ENCODE data around the gene PLXNA2.

PLXNA2 gene

DNA sequence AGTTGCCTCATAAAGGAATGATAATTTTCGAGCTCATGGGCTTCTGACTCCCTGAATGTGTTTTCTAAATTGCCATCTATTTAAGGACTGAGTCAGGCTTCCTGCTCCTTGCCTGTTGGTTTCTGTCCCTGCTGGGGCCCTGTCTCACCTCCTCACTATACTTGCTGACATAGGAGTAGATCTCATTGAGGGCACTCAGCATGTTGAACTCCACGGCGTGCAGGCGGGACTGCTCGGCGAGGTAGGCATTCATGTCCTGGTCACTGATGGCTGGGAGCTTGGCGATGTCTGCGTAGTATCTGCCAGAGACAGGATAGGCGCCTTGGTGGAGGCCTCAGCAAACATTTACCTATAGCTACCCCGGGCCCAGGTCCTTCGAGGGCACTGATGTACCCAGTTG is 216.3 kb downstream of the PLXNA2 start:
- no peak overlapping the region for H3K4me3 Mint-ChIP-seq
- DNase-seq (ENCODE audit: low spot score), result no peak
- H3K27ac Mint-ChIP-seq, result no peak overlapping the region
- no peaks in the 10 kb centered on the region for H3K4me1 Mint-ChIP-seq (ENCODE audit: low read depth)
- H3K27me3 Mint-ChIP-seq (ENCODE audit: low read depth), result peaks cover 4% of the 10 kb centered on the region
- H3K9me3 Mint-ChIP-seq, result no peaks in the 10 kb centered on the region
- no peaks in the 10 kb centered on the region for H3K36me3 Mint-ChIP-seq (ENCODE audit: low read depth)

DNA sequence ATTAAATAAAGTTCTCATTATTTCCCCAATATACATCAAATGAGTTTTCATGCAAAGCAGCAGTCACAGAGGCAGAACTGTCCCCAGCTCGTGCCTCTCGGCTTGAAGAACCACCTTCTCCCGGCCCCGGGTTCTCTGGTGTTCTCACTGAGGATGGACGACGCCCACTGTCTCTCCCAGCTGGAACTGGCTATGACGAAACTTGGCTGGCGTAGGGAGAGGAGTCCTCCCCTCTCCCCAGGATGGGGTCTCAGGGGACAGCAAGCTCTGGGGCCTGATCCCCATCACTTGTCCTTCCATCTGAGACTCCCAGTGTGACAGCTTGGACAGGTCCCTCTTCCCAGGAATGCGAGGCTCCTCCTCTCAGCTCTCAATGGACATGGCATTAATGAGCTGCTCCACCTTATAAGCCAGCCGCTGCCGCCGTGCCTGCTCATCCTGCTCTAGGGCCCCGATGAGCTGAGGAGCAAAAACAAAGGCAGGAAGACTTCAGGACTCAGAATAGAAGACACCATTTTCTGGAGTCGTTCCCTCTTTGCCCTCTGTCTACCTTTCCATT is 217.2 kb downstream of the PLXNA2 start:
- Mint-ChIP-seq H3K4me1 (ENCODE audit: low read depth) (no peaks in the 10 kb centered on the region), H3K27me3 (ENCODE audit: low read depth) (peaks cover 8% of the 10 kb centered on the region), H3K27ac (no peak overlapping the region), H3K36me3 (ENCODE audit: low read depth) (no peaks in the 10 kb centered on the region), H3K9me3 (no peaks in the 10 kb centered on the region), H3K4me3 (no peak overlapping the region)
- DNase-seq (ENCODE audit: low spot score), result no peak

DNA sequence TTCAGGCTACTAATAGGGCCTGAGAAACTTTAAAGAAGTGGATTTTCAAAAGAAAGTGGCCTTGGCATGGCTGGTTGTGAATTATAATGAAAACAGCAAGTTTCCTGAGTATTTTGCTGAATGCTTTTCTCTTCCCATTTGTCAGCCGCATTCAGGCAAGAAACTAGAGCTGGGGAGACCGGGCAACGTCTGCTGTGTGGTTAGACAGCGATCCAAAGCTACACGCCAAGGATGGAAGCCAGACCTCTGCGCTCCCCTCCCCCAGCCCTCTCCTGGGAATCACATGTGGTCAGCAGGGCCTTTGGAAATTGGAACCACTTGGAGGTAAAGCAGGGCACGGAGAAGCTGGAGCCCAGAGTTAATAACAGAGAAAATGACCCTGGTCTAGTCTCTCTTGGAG is 219.2 kb downstream of the PLXNA2 start:
- DNase-seq (ENCODE audit: low spot score), result no peak
- H3K36me3 Mint-ChIP-seq (ENCODE audit: low read depth), result no peaks in the 10 kb centered on the region
- H3K4me3 Mint-ChIP-seq, result no peak overlapping the region

DNA sequence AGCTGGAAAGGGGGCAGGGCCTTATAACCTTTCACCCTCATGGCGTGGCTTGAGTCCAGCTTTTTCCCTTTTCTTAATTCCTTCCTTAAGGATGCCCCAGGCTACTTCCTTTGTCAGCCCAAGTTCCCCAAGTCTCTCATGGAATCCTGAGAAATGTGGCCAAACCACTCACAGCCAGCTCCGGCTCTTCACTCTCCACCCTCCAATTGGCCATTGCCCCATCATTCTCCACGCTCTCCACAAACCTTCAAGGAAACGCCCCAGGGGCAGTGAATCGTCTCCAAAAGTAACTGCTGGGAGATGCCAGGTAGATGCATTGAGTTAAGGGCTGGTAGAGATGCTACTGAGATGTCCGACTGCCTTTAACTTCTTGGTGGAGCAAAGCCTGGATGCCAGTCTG is 219.8 kb downstream of the PLXNA2 start:
- Mint-ChIP-seq H3K4me1 (ENCODE audit: low read depth) (no peaks in the 10 kb centered on the region), H3K27ac (no peak overlapping the region), H3K36me3 (ENCODE audit: low read depth) (no peaks in the 10 kb centered on the region), H3K9me3 (no peaks in the 10 kb centered on the region), H3K4me3 (no peak overlapping the region), H3K27me3 (ENCODE audit: low read depth) (peaks cover 10% of the 10 kb centered on the region)
- no peak for DNase-seq (ENCODE audit: low spot score)

More for the DNA sequence above, 219.2 kb downstream of the PLXNA2 start:
- Mint-ChIP-seq H3K27ac (no peak overlapping the region), H3K4me1 (ENCODE audit: low read depth) (no peaks in the 10 kb centered on the region), H3K9me3 (no peaks in the 10 kb centered on the region), H3K27me3 (ENCODE audit: low read depth) (peaks cover 10% of the 10 kb centered on the region)

DNA sequence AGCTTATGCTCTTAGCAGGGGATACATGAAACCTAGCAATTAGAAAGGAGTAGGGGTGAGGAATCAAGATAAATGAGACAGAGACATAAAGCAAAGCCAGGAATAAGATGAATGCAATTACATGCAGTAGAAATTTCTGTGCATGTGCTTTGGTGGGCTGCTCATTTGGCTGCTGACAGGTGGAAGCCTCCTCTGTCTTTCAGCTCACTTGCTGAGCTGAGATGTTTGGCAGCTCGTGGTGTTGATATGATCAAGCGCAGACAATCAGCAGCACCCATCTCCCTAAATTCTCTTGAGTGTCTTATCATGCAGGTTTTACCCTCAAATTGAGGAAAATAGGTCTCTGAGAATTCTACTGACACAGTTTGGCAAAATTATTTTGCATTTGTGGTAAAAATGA is 224.9 kb downstream of the PLXNA2 start:
- no peak for DNase-seq (ENCODE audit: low spot score)
- Mint-ChIP-seq H3K9me3 (no peaks in the 10 kb centered on the region), H3K4me3 (no peak overlapping the region), H3K27me3 (ENCODE audit: low read depth) (peaks cover 11% of the 10 kb centered on the region), H3K27ac (no peak overlapping the region), H3K4me1 (ENCODE audit: low read depth) (no peaks in the 10 kb centered on the region), H3K36me3 (ENCODE audit: low read depth) (no peaks in the 10 kb centered on the region)

DNA sequence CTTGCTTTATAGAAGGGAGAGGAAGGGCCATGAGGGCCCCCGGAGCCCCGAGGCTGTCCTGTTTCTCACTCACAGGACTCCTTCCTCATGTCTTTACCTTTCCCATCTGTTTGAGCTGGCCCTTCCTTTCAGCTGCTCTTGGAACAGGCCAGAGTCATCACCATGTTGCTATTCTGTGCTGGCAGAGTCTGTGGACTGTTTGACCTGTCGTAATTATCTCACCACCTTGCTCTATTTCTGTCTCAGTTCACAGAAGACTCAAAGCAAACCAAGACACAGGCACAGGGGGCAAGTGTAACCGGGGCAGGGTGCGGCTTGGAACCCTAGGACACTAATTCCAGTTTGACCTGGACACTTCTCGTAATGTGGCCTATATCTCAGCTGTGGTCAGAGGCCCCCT is 228.9 kb downstream of the PLXNA2 start:
- Mint-ChIP-seq H3K27ac (no peak overlapping the region), H3K4me3 (no peak overlapping the region), H3K27me3 (ENCODE audit: low read depth) (peaks cover 6% of the 10 kb centered on the region), H3K4me1 (ENCODE audit: low read depth) (no peaks in the 10 kb centered on the region), H3K36me3 (ENCODE audit: low read depth) (no peaks in the 10 kb centered on the region), H3K9me3 (no peaks in the 10 kb centered on the region)
- DNase-seq (ENCODE audit: low spot score), result no peak

DNA sequence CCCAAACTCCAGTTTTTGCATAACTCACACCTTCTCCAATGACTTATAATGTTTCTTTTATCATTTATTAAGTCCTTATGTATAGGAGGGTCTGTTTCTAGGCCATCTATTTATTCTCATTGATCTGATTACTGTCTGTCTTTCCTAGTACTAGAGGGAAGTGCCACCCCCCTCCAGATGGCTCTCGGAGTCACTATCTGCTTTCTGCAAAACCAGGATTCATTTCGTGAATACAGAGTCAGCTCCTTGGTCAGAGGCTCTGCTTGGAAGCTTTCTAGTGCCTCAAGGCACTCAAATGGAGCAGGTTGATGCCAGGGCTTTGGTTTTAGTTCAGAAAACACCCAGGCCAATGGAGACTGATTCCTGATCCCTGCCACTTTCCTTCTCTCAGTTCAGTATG is 231.0 kb downstream of the PLXNA2 start:
- Mint-ChIP-seq H3K36me3 (ENCODE audit: low read depth) (no peaks in the 10 kb centered on the region), H3K27ac (no peak overlapping the region), H3K4me1 (ENCODE audit: low read depth) (no peaks in the 10 kb centered on the region), H3K4me3 (no peak overlapping the region), H3K27me3 (ENCODE audit: low read depth) (peaks cover 5% of the 10 kb centered on the region), H3K9me3 (no peaks in the 10 kb centered on the region)
- no peak for DNase-seq (ENCODE audit: low spot score)

DNA sequence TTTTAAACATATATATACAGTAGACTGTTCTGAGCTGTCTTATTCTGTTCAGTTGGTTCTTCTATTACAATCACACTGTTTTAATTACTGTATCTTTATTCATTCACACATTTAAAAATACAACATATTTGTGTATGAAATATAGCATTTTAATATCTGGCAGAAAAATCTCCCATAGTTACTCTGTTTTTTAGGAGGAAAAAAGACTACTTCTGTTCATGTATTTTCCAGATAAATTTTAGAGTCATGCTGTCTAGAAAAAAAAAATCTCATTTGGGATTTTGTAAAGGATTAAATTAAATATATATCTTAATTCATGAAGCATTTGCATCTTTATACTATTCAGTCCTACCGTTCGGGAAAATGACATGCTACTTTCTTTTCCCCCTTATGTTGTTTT is 231.5 kb downstream of the PLXNA2 start:
- H3K4me1 Mint-ChIP-seq (ENCODE audit: low read depth), result no peaks in the 10 kb centered on the region
- no peak overlapping the region for H3K27ac Mint-ChIP-seq
- H3K27me3 Mint-ChIP-seq (ENCODE audit: low read depth), result peaks cover 3% of the 10 kb centered on the region
- no peaks in the 10 kb centered on the region for H3K9me3 Mint-ChIP-seq
- DNase-seq (ENCODE audit: low spot score), result no peak
- no peaks in the 10 kb centered on the region for H3K36me3 Mint-ChIP-seq (ENCODE audit: low read depth)
- no peak overlapping the region for H3K4me3 Mint-ChIP-seq

DNA sequence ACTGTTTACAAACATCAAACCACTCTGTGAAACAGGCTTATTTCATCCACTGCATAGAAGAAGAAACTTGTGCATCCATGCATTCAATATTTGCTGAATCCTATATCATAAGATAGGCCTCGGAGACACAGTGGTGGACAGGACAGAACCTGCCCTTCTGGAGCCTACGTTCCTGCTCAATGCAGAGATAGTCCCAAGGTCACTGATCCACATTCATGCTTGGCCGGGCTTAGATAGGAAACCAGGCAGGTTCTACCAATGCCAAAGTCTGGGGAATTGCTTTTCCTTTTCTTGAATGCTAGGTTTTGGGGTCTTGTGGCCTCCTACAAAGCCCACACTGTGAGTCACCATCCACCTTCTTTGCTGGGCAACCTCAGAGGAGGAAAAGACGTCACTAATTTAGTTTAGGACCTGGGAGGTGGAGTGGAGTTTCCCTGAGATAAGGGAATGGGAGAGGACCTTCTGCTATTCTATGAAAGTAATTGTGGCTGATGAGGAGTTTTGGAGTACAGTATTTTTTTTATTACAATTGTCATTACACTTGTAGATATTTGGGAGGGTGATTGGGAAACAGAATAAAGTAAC is 233.6 kb downstream of the PLXNA2 start:
- no peak overlapping the region for H3K4me3 Mint-ChIP-seq
- no peak overlapping the region for H3K27ac Mint-ChIP-seq
- no peaks in the 10 kb centered on the region for H3K4me1 Mint-ChIP-seq (ENCODE audit: low read depth)
- DNase-seq (ENCODE audit: low spot score), result no peak
- no peaks in the 10 kb centered on the region for H3K36me3 Mint-ChIP-seq (ENCODE audit: low read depth)
- no peaks in the 10 kb centered on the region for H3K9me3 Mint-ChIP-seq
- H3K27me3 Mint-ChIP-seq (ENCODE audit: low read depth), result peaks cover 3% of the 10 kb centered on the region

DNA sequence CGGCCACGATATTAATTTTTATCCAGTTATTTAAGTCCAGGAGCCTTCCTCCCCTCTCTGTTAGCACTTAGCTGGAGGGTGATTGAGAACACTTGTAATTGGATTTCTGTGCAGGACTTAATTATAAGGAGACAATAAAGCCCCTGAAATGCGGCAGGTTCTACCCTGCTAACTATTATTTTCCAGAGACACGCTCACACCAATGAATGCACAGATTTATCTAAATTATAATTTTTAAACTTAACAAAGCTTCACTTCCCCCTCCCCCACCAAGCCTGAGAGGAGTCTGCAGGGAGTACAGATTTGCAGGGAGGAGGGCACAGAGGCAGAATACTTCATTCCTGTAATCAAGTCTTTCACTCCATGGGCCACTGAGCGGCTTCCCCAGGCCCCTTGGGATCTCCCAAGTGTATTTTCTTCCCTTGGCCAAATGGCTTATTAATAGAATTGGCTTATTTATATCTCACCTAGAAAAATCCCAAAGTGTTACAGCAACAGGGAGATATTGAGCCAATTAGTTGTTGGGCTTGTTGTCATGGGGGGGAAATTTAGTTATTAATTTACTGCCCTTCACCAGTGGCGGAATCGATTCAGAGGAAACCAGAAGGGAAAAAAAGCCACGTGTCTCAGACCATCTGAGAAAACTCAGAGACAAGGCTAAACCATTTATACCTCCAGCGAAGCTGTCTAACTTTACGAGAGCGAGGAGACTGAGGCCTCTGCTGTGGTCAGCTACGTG is 234.3 kb downstream of the PLXNA2 start:
- Mint-ChIP-seq H3K36me3 (ENCODE audit: low read depth) (no peaks in the 10 kb centered on the region), H3K9me3 (no peaks in the 10 kb centered on the region), H3K4me1 (ENCODE audit: low read depth) (no peaks in the 10 kb centered on the region), H3K4me3 (no peak overlapping the region), H3K27me3 (ENCODE audit: low read depth) (peaks cover 3% of the 10 kb centered on the region), H3K27ac (no peak overlapping the region)
- DNase-seq (ENCODE audit: low spot score), result no peak

DNA sequence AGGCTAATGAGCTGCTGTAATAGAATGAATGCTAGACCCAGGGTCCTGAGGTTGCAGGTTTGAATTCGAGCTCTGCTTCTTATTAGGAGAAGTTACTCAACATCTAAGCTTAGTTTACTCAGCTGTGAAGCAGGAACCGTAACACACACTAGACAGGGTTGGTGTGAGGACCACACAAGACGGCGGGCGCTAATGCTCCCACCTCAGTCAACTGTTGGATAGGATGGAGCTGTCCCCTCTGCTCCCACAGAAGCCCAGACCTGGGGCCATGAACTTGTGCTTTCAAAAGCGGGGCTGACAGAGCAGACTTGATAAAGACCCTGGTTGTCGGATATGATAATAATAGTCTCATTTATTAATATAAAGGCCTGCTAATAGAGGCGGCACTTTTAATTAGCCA is 234.9 kb downstream of the PLXNA2 start:
- H3K9me3 Mint-ChIP-seq, result no peaks in the 10 kb centered on the region
- no peak overlapping the region for H3K4me3 Mint-ChIP-seq
- DNase-seq (ENCODE audit: low spot score), result no peak
- H3K27ac Mint-ChIP-seq, result no peak overlapping the region
- no peaks in the 10 kb centered on the region for H3K4me1 Mint-ChIP-seq (ENCODE audit: low read depth)
- no peaks in the 10 kb centered on the region for H3K36me3 Mint-ChIP-seq (ENCODE audit: low read depth)
- peaks cover 3% of the 10 kb centered on the region for H3K27me3 Mint-ChIP-seq (ENCODE audit: low read depth)

DNA sequence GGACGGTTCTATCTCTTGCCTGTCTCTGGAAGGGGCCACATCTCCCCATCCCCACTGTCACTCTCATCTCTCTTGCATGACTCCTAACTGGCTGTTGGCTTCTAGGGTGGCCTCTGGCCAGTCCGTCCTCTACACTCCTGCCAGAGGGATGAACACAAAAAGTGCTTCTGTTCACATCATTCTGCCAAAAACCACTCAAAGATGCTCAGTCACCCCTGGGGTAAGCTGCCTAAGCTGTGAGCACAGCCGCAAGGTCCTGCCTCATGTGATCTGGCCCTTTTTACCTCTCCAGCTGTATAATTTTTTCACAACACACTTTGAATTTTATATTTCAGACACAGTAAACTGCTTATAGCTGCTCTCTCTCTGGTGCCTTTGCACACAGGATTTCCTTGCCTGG is 235.7 kb downstream of the PLXNA2 start:
- H3K36me3 Mint-ChIP-seq (ENCODE audit: low read depth), result no peaks in the 10 kb centered on the region
- H3K9me3 Mint-ChIP-seq, result no peaks in the 10 kb centered on the region

DNA sequence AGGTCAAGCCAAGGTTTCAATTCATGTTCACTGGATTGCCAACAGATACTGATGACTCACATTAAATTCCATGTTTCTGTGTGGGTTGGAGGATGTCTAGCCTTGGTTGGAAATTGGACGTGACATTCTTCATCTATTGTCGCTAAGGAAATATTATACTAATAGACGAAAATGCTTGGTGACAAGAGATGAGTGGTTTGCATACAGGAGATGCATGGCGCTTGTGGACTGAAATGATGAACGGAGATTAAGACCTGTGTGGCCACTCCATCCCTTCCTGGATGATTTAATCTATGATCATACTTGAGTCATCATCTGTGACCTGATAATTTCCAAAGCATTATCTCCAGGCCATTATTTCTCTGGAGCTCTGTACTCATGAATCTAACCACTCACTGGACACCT is 236.2 kb downstream of the PLXNA2 start:
- Mint-ChIP-seq H3K9me3 (no peaks in the 10 kb centered on the region), H3K27ac (no peak overlapping the region), H3K27me3 (ENCODE audit: low read depth) (peaks cover 3% of the 10 kb centered on the region), H3K4me1 (ENCODE audit: low read depth) (no peaks in the 10 kb centered on the region), H3K4me3 (no peak overlapping the region), H3K36me3 (ENCODE audit: low read depth) (no peaks in the 10 kb centered on the region)
- no peak for DNase-seq (ENCODE audit: low spot score)

More for the DNA sequence above, 235.7 kb downstream of the PLXNA2 start:
- H3K4me3 Mint-ChIP-seq, result no peak overlapping the region
- no peak for DNase-seq (ENCODE audit: low spot score)
- peaks cover 3% of the 10 kb centered on the region for H3K27me3 Mint-ChIP-seq (ENCODE audit: low read depth)
- no peaks in the 10 kb centered on the region for H3K4me1 Mint-ChIP-seq (ENCODE audit: low read depth)
- H3K27ac Mint-ChIP-seq, result no peak overlapping the region

DNA sequence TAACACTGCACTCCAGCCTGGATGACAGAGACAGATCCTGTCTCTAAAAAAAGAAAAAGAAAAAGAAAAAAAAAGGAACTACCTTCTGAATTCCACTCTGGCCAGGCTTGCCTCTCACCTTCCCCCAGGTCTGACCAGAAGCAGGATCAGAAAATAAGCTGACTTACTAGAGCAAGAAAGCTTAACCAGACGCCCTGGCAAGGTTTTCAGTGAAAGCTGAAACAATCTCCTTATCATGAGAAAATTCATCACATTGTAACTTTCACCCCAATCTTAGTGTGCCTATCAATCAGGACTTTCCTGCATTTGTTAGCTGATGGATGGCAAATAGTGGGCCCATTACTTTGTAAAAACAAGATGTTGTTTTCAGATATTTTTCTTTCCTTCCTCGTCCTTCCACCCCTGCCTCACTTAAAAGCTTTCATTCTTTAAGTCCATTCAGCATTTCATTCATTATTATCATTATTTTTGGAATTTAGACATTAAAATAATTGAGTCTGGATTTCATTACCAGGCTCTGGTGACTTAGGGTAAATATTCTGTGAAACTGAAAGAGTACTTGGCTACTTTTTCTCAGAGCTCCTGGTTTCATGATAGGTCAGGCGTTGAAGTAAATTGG is 236.8 kb downstream of the PLXNA2 start:
- no peaks in the 10 kb centered on the region for H3K4me1 Mint-ChIP-seq (ENCODE audit: low read depth)
- H3K36me3 Mint-ChIP-seq (ENCODE audit: low read depth), result no peaks in the 10 kb centered on the region
- no peak overlapping the region for H3K4me3 Mint-ChIP-seq
- H3K27me3 Mint-ChIP-seq (ENCODE audit: low read depth), result peaks cover 3% of the 10 kb centered on the region
- H3K27ac Mint-ChIP-seq, result no peak overlapping the region
- H3K9me3 Mint-ChIP-seq, result no peaks in the 10 kb centered on the region
- DNase-seq (ENCODE audit: low spot score), result no peak
